NCI-H1105 treated with DMSO at 0.1 percent for 48 hours (cell line): ENCODE measurements around the gene NIT2.

Experiments used
- DNase-seq: peaks from one replicate; lab custom pipeline; 2025; lab: John Stamatoyannopoulos, UW

NIT2 gene

DNA sequence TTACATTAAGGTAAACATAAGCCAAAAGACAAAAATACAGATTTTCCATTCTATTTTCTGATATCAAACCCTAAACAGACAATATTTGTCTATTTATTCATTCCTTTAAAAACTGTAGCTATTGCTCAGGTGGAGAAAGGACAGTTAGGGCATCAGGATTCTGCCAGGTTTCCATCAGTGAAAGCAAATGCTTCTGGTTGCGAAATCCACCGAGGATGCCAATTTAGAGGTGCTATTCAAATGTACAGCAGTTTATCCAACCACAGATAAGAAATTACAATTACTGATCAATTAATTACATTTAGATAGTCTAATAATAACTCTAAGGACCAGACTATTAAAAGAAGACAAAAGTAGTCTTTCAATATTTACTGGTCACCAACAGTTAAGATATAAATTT is 62.4 kb downstream of the NIT2 start:
- DNase-seq: no peak

DNA sequence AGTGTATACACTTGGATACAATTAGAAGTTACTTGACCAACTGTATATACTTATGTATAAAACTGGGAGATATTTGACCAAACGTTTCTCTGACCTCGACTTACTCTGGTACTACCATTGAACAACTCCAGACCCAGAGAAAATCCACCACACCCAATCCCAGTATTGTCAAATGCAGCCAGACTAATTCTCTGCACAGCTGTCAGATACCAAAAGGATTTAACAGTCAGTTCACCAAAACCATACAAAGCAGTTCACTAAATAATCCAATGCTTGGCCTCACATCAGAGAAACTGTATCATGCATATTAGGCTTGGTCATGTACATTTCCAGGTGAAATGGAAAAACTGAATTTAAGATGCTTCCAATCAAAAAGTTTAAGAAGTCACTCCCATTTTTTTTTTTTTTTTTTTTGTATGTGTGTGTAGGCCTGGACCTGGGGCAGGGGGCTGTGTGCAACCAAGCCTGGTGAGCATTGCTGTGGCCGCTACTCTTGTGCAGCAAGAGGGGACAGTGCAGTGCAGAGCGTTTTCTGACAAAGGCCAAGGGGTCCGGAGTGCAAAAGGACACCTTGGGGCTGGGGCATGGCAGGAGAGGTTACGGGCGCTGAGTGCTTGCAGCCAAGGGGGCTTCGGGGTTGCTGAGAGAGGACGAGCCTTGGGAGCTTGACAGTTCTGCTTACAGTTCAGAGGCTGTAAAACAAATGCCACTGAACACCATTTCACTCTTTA is 64.9 kb downstream of the NIT2 start:
- no peak for DNase-seq

DNA sequence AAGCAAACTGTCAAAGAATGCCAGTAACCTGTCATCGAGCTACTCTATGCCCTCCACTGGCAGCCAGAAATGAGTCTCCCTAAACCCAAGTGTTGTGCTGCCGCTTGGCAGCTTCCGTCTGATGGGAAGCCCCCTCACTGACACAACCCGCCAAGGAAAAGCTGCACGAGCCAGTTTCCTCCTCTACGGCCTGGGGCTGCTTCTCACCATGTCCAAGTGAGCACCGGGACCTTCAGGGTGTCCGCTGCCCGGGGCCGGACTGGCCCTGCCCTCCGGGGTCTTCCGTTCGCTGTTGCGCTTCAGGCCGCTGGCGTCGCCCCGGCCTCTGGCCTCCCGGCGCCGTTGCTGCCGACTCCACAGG is 65.8 kb downstream of the NIT2 start:
- no peak for DNase-seq

DNA sequence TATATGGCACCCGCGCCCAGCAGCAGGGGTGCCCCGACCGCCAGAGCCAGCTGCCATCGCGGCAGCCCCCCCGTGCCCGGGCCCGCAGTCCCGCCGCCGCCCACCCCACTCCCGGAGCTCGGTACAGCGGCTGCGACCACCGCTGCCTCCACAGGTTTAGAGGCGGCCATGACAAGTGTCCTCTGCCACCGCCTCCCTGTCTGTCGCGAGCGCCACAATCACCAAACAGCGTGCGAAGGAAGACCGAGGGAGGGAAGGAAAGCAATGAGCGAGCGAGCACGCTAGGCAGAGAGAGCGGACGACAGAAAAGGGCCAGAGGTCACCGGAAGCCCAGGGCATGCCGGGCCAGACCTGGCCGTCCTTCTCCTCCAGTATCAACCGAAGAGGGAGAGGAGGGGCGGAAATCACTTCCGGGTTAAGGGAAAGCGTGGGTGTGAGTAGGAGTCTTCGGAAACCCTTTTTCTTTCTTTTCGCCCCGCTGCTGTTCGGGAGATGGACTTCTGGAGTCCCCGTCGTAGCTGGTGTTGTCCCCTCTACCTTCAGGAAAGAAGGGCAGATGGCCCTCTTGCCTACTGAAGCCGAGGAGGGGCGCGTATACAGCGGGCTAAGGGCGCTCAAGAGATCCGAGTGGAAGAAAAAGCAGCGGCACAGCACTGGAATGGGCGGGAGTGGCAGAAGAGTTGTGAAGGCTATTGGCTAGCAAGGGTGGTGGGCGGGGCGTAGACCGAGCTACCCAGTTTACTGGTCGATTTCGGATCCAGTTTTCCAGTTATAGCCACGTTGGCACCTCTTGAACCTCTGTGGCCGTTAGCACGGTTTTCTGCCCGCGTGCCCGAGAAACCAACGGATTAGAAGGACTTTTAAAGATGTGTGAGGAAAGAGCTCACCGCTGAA is 66.5 kb downstream of the NIT2 start, which contains the start of the genes LNP1 and TOMM70:
Gene LNP1, plus strand, starts transcription at position 760 of the 894 bp plus-strand sequence. CDS start 28,191 bp downstream, outside the sequence.
Gene TOMM70, minus strand, starts transcription at position 310 of the 894 bp plus-strand sequence. Its CDS starts 140 bp downstream, at position 170.
- peak; percentile 98 for DNase-seq

DNA sequence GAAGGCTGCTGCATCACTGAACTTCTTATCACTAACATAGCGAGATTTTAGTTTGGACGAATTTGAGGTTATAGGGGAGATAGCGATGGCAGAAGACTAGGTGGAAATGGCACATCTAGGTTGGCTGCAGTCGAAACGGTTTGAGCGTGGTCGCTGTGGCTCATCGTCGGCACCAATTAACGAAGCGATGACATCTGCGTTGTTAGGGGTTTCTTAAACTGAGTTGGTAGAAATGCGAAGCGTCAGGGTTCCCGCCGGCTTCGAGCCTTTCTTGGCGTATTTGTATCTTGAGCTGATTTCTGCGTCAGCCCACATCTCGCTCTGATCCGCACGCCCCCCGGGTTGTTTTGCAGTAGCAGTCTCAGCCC is 67.1 kb downstream of the NIT2 start:
- DNase-seq: peak; percentile 77

DNA sequence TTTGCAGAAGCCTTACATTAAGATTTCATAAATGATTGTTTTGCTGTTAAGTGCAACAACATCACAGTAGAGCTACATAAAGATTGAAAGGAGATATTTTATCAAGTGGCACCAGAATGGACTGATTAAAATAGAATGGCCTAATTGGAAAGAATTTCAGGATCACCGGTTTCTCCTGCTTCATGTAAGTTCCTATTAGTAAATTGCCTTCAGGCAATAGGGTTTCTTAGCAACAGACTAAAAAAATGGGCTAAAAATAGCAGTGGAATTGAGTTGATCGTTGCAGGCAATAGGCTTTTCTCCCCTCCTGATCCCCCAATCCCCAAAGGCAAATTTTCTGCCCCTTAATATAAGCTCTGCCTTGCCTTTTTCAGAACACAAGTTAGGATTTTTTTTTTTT is 67.7 kb downstream of the NIT2 start:
- peak; percentile 60 for DNase-seq

DNA sequence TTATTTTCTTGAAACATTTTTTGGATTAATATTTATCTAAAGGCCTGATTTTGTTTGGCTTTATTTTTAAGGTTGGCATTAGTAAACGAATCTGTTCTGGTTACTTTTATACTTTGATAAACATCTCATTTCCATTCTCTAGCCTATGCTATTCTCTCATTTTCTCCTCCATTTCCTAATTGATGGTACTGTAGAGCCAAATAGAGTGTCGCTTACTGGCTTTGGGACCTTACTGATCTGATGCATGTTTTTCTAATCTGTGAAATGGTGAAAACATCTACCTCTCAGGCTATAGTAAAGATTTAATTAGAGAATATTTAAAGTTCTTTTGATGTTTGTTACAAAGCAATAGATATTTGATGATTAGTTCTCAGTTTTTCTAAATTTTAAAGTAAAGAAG is 68.3 kb downstream of the NIT2 start:
- no peak for DNase-seq

DNA sequence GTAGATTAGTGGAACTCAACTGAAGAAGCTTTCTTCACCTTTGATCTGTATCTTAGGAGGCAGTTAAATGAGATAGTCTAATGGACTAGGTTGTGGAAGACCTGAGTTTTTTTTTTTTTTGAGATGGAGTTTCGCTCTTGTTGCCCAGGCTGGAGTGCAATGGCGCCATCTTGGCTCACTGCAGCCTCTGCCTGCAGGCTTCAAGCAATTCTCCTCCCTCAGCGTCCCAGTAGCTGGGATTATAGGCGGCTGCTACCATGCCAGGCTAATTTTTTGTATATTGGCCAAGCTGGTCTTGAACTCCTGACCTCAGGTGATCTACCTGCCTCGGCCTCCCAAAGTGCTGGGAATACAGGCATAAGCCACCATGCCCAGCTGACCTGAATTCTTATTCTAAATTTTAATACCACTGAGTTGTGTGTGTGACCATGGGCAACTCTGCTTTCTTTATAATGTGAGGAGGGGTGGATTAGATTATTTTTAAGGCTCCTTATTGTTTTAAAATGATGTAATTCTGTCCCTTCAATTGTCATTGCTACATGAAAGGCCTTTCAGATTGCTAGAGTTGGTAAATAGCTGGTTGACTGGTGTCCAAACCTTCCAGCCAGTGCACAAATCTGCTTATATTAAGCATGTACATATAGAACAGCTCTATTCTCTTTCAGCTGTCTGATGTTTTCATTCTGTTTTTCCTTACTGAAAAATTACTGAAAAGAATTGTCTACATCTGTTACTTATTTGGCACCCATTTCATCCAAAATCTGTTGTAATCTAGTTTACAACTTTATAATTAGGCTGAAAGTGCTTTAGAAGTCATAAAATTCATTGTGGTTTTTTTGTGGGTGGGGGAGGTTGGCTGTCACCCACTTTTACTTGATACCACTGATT is 69.0 kb downstream of the NIT2 start:
- peak; percentile 26 for DNase-seq

DNA sequence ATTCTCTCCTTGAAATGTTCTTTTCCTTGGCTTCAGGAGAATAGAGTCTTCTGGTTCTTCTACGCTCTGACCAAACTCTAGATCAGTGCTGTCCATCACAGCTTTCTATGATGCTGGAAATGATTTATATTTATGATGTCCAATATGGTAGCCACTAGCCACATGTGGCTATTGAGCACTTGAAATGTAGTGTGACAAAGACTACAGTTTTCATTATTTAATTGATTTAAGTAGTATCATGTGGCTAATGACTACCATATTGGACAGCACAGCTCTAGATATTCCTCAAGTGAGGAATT is 69.6 kb downstream of the NIT2 start:
- DNase-seq: no peak

DNA sequence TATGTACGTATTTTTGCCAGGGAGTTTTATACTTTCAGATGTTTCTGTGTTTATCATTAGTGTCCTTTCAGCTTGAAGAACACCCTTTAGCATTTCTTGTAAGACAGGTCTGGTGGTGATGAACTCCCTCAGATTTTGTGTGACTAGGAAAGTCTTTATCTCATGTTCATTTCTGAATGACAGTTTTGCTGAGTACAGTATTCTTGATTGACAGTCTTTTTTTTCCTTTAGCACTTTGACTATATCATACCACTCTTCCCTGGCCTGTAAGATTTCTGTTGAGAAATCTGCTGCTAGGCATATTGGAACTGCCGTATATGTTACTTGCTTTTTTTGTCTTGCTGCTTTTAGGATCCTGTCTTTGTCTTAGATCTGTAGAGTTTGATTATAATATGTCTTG is 72.6 kb downstream of the NIT2 start:
- no peak for DNase-seq

DNA sequence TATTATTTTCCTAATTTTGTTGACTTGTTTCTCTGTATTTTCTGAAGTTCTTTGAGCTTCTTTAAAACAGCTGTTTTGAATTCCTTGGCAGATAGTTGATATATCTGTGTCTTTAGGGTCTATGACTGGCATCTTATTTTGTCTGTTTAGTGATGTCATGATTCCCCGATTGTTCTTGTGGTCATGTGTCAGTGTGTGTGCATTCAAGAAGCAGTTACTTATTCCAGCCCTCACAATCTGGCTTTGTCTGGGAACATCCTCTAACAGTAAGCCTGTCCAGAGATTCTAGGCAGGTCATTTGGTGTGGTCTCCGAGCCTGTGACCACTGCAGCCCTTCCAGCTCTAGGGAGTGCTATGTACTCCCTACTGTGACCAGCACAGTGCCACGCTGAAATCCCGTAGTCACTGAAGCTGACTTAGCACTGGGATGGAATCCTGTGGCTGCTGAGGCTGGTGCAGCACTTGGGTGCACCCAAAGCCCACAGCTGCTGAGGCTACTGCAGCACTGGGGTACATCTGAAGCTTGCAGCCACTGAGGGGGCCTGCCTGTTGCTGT is 73.5 kb downstream of the NIT2 start:
- no peak for DNase-seq
